ENCODE measurements around the gene BNIP1.

The BNIP1 gene

DNA sequence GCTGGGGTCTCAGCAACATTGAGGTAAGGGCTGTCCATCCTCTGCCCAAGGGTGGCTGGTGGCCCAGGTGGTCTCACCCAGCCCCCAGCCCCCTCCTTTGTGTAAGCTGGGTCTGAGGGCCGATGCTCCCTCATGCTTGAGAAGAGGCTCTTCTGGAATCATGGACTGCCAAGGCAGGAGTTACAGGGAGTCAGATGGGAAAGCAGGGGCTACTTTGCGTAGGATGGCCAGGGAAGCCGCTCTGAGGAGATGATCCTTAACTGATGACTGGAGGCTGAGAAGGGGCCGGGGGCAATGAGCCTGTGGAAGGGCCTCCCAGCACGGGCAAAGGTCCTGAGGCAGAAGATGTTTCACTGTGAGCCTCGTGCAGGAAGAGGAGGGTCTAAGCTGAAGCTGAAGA lies 67.0 kb downstream of the BNIP1 start:
- no peak for DNase-seq (ENCODE audit: low spot score)

DNA sequence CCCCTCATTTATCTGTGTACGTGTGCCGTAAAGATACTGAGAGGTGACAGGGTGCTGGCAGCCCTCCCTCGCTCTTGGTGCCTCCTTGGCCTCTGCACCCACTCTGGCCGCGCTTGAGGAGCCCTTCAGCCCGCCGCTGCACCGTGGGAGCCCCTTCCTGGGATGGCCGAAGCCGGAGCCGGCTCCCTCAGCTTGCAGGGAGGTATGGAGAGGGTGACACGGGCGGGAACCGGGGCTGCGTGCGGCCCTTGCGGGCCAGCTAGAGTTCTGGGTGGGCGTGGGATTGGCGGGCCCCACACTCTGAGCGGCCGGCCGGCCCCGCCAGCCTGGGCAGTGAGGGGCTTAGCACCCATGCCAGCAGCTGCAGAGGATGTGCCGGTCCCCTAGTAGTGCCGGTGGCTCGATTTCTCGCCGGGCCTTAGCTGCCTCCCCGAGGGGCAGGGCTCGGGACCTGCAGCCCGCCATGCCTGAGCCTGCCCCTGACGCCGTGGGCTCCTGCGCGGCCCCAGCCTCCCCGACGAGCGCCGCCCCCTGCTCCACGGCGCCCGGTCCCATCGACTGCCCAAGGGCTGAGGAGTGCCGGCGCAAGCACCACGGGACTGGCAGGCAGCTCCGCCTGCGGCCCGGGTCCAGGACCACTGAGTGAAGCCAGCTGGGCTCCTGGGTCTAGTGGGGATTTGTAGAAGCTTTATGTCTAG lies 69.1 kb downstream of the BNIP1 start:
- no peak for DNase-seq (ENCODE audit: low spot score)
